ENCODE measurements around the gene AP4E1.
A peak's percentile ranks its signal among the peaks of the same experiment; 100 is the strongest.
"Not testable (repeated sequence)": the region's sequence is repeated elsewhere in the genome, so short reads cannot be mapped to it uniquely, and the experiment has no call there.

AP4E1 gene

GRCh38 chr15:50890751-50891150 is 17.7 kb upstream of the AP4E1 start:
- no peak for DNase-seq

GRCh38 chr15:50891159-50891558 is 17.3 kb upstream of the AP4E1 start:
- no peak for DNase-seq

- DNase-seq = no peak
Observed at GRCh38 chr15:50893976-50894375, 14.5 kb upstream of the AP4E1 start.

- DNase-seq = not testable (repeated sequence)
Observed at GRCh38 chr15:50901390-50901789, 7.1 kb upstream of the AP4E1 start.

- no peak for DNase-seq
Observed at GRCh38 chr15:50904211-50904610, 4.3 kb upstream of the AP4E1 start.

- no peak for DNase-seq
Observed at GRCh38 chr15:50905055-50905454, 3.4 kb upstream of the AP4E1 start.

- peak; percentile 94 for DNase-seq
Observed at GRCh38 chr15:50906954-50907600, 1.4 kb upstream of the AP4E1 start.

- peak; percentile 56 for DNase-seq
Observed at GRCh38 chr15:50907601-50908208, 778 bp upstream of the AP4E1 start.

- no peak for DNase-seq
Observed at GRCh38 chr15:50909010-50909317, 481 bp downstream of the AP4E1 start.

GRCh38 chr15:50910426-50910795 is 1.9 kb downstream of the AP4E1 start:
- not testable (repeated sequence) for DNase-seq

GRCh38 chr15:50911001-50911400 is 2.5 kb downstream of the AP4E1 start:
- DNase-seq = no peak

GRCh38 chr15:50911621-50912020 is 3.1 kb downstream of the AP4E1 start:
- DNase-seq = no peak

GRCh38 chr15:50916400-50916799 is 7.9 kb downstream of the AP4E1 start:
- DNase-seq = no peak

GRCh38 chr15:50919359-50919758 is 10.9 kb downstream of the AP4E1 start:
- DNase-seq = not testable (repeated sequence)

- DNase-seq = no peak
Observed at GRCh38 chr15:50925281-50925680, 16.8 kb downstream of the AP4E1 start.

GRCh38 chr15:50929062-50929461 is 20.6 kb downstream of the AP4E1 start:
- DNase-seq = no peak

- no peak for DNase-seq
Observed at GRCh38 chr15:50930792-50931191, 22.3 kb downstream of the AP4E1 start.

- no peak for DNase-seq
Observed at GRCh38 chr15:50933341-50933740, 24.9 kb downstream of the AP4E1 start.

- no peak for DNase-seq
Observed at GRCh38 chr15:50938525-50938924, 30.0 kb downstream of the AP4E1 start.

GRCh38 chr15:50939911-50940310 is 31.4 kb downstream of the AP4E1 start:
- DNase-seq = no peak

- no peak for DNase-seq
Observed at GRCh38 chr15:50940506-50940905, 32.0 kb downstream of the AP4E1 start.

- no peak for DNase-seq
Observed at GRCh38 chr15:50943638-50944037, 35.2 kb downstream of the AP4E1 start.

GRCh38 chr15:50944672-50945071 is 36.2 kb downstream of the AP4E1 start:
- DNase-seq = no peak

- no peak for DNase-seq
Observed at GRCh38 chr15:50945725-50946124, 37.2 kb downstream of the AP4E1 start.

- not testable (repeated sequence) for DNase-seq
Observed at GRCh38 chr15:50950745-50951144, 42.3 kb downstream of the AP4E1 start.

All from activated CD4-positive, alpha-beta T cell treated with anti-CD3 and anti-CD28 coated beads, Interleukin-2, amount 50 U/mL, for 16 hours (primary cell).